ENCODE measurements around the gene KRTAP10-7.

Gene KRTAP10-7

GRCh38 chr21:44615466-44615865 lies 15.1 kb downstream of the KRTAP10-7 start:
- no peak overlapping the region for H3K9ac ChIP-seq (ENCODE audit: low read length)
- H4K20me1 ChIP-seq (ENCODE audit: low read depth, low read length), result no peaks in the 10 kb centered on the region
- H3K4me3 ChIP-seq (ENCODE audit: insufficient read depth, low read length, poor library complexity, severe bottlenecking), result no peak overlapping the region
- no peaks in the 10 kb centered on the region for H3K36me3 ChIP-seq (ENCODE audit: low read length)
- no peaks in the 10 kb centered on the region for H3K27me3 ChIP-seq (ENCODE audit: low read length)
- no peaks in the 10 kb centered on the region for H3K9me2 ChIP-seq (replicated peaks; ENCODE audit: insufficient read depth, low read length)
- no peak overlapping the region for H2AFZ ChIP-seq (ENCODE audit: low read depth, low read length, severe bottlenecking)
- H3K4me2 ChIP-seq (ENCODE audit: low read depth, low read length, poor library complexity, severe bottlenecking), result no peak overlapping the region
- no peaks in the 10 kb centered on the region for H3K79me2 ChIP-seq (ENCODE audit: insufficient read depth, low read length)
- TF ChIP-seq CTCF (IDR thresholded peaks at IDR 0.05; ENCODE audit: insufficient read depth, low read length, poor library complexity, severe bottlenecking) (no peak), EZH2phosphoT487 (conservative IDR thresholded peaks at IDR 0.05; ENCODE audit: low read length) (no peak)
- H3K9me3 ChIP-seq (ENCODE audit: insufficient read depth, low read length), result no peaks in the 10 kb centered on the region; the same call in 1 of the 2 replicates
- H3K27ac ChIP-seq (ENCODE audit: low read depth, low read length), result no peak overlapping the region
- H3F3A ChIP-seq (ENCODE audit: insufficient read depth), result no peaks in the 10 kb centered on the region

GRCh38 chr21:44615911-44616590 lies 15.7 kb downstream of the KRTAP10-7 start:
- Histone ChIP-seq H3K27ac (ENCODE audit: low read depth, low read length) (no peak overlapping the region), H3F3A (ENCODE audit: insufficient read depth) (no peaks in the 10 kb centered on the region), H3K4me2 (ENCODE audit: low read depth, low read length, poor library complexity, severe bottlenecking) (no peak overlapping the region), H2AFZ (ENCODE audit: low read depth, low read length, severe bottlenecking) (no peak overlapping the region), H3K79me2 (ENCODE audit: insufficient read depth, low read length) (no peaks in the 10 kb centered on the region), H3K9me2 (replicated peaks; ENCODE audit: insufficient read depth, low read length) (no peaks in the 10 kb centered on the region), H3K4me3 (ENCODE audit: insufficient read depth, low read length, poor library complexity, severe bottlenecking) (no peak overlapping the region), H3K9me3 (ENCODE audit: insufficient read depth, low read length) (no peaks in the 10 kb centered on the region; the same call in 1 of the 2 replicates), H3K9ac (ENCODE audit: low read length) (no peak overlapping the region), H3K27me3 (ENCODE audit: low read length) (no peaks in the 10 kb centered on the region), H3K36me3 (ENCODE audit: low read length) (no peaks in the 10 kb centered on the region), H4K20me1 (ENCODE audit: low read depth, low read length) (no peaks in the 10 kb centered on the region)
- TF ChIP-seq CTCF (IDR thresholded peaks at IDR 0.05; ENCODE audit: insufficient read depth, low read length, poor library complexity, severe bottlenecking) (no peak), EZH2phosphoT487 (conservative IDR thresholded peaks at IDR 0.05; ENCODE audit: low read length) (no peak)

GRCh38 chr21:44616591-44616926 lies 16.2 kb downstream of the KRTAP10-7 start:
- no peak overlapping the region for H3K27ac ChIP-seq (ENCODE audit: low read depth, low read length)
- H3K9me2 ChIP-seq (replicated peaks; ENCODE audit: insufficient read depth, low read length), result no peaks in the 10 kb centered on the region
- no peaks in the 10 kb centered on the region for H4K20me1 ChIP-seq (ENCODE audit: low read depth, low read length)
- H3K9me3 ChIP-seq (ENCODE audit: insufficient read depth, low read length), result no peaks in the 10 kb centered on the region; the same call in 1 of the 2 replicates
- no peaks in the 10 kb centered on the region for H3K27me3 ChIP-seq (ENCODE audit: low read length)
- no peak overlapping the region for H3K9ac ChIP-seq (ENCODE audit: low read length)
- no peak overlapping the region for H3K4me3 ChIP-seq (ENCODE audit: insufficient read depth, low read length, poor library complexity, severe bottlenecking)
- no peak overlapping the region for H3K4me2 ChIP-seq (ENCODE audit: low read depth, low read length, poor library complexity, severe bottlenecking)
- H3F3A ChIP-seq (ENCODE audit: insufficient read depth), result no peaks in the 10 kb centered on the region
- TF ChIP-seq EZH2phosphoT487 (conservative IDR thresholded peaks at IDR 0.05; ENCODE audit: low read length) (no peak), CTCF (IDR thresholded peaks at IDR 0.05; ENCODE audit: insufficient read depth, low read length, poor library complexity, severe bottlenecking) (no peak)
- H3K36me3 ChIP-seq (ENCODE audit: low read length), result no peaks in the 10 kb centered on the region
- no peaks in the 10 kb centered on the region for H3K79me2 ChIP-seq (ENCODE audit: insufficient read depth, low read length)
- no peak overlapping the region for H2AFZ ChIP-seq (ENCODE audit: low read depth, low read length, severe bottlenecking)
